ENCODE measurements around the gene CELSR1. TPM values are rescaled to one million over a fixed set of nuclear protein-coding genes. Genes with fewer than 3 reads are reported as not detected.

The CELSR1 gene
- total and polyA plus RNA-seq, 2 of the 13 experiments (the other 11 are each of a cell fraction or from before 2014, with no cell fraction given), result 0.78 to 1.8 TPM

- no peak for TF ChIP-seq MIER2 (CRISPR knock-in tag; IDR thresholded peaks at IDR 0.05)
- 0 out of 2 replicates have a peak, but pooled peaks have one; percentile 21 for TF ChIP-seq ZNF800 (CRISPR knock-in tag; IDR thresholded peaks at IDR 0.05)
- TF ChIP-seq DZIP1 (CRISPR knock-in tag; IDR thresholded peaks at IDR 0.05), result 0 out of 2 replicates have a peak, but pooled peaks have one; percentile 29
- TF ChIP-seq MXD4 (CRISPR knock-in tag; IDR thresholded peaks at IDR 0.05), result 0 out of 2 replicates have a peak, but pooled peaks have one; percentile 54
- TF ChIP-seq ARID4A (CRISPR knock-in tag; IDR thresholded peaks at IDR 0.05; ENCODE audit: borderline replicate concordance), result no peak
- TF ChIP-seq CTCF (CRISPR knock-in tag; IDR thresholded peaks at IDR 0.05), result peak; percentile 99
- no peak for TF ChIP-seq ONECUT2 (CRISPR knock-in tag; IDR thresholded peaks at IDR 0.05)
- no peak for TF ChIP-seq FOXA1 (IDR thresholded peaks at IDR 0.05)
- TF ChIP-seq FOXA1 (CRISPR knock-in tag; IDR thresholded peaks at IDR 0.05), result 0 out of 2 replicates have a peak, but pooled peaks have one; percentile 11
- no peak for TF ChIP-seq CENPX (CRISPR knock-in tag; IDR thresholded peaks at IDR 0.05)
- 0 out of 2 replicates have a peak, but pooled peaks have one; percentile 36 for TF ChIP-seq THAP11 (CRISPR knock-in tag; IDR thresholded peaks at IDR 0.05)
- no peak for TF ChIP-seq MAFF (IDR thresholded peaks at IDR 0.05; ENCODE audit: low read depth, low read length)
- no peak; the same call in 1 of the 2 replicates for TF ChIP-seq RFXAP (CRISPR knock-in tag; IDR thresholded peaks at IDR 0.05; ENCODE audit: borderline replicate concordance)
Measured at GRCh38 chr22:46542011-46542985, 4.9 kb upstream of the CELSR1 start (continued).
